ENCODE measurements around the gene FANCC.

DNA sequence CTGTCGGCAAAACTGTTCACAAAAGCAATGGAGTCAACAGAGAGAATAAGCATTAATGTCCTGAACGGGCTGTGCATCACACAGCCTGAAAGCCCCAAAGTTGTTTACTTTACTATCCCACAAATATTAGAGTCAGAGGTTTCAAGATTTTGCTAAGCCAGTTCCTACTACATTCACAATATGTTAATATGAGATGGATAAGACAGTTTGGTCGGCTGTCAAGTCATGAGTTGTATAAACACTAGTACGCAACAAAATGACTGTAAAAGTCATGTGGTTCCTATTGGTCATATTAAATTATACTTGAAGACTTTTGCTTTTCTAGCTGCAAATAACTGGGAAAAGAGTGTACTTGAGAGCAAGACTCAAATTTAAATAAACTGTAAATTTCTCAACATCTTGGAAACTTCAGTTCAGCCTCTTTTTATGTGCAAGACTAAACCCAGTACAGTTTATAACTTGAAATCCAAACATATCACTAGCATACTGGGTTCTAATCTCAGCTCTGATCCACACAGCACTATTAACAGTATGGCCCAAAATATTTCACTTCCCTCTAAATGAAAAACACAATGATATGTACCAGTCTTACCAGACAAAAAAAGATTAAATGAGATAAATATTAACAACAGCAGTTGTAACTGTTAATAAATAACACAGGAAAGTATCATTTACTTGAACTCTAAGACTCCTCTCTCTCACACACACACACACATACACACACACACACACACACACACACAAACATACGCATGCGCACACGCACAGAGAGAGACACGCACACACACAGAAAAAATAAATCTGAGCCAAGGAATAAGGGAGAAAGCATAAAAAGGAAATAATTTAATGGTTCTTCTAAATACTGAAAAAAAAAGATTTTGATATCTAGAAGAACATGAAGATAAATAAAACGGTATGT lies 33.1 kb downstream of the FANCC start:
- TF ChIP-seq RAD21 (IDR thresholded peaks at IDR 0.05; ENCODE audit: low read depth) (no peak), EP300 (IDR thresholded peaks at IDR 0.05; ENCODE audit: borderline replicate concordance) (no peak)

Measured in Ishikawa (cell line).